HG03060 (cell line): ENCODE data around the gene PFN2.

ENCODE experiments used
- ATAC-seq: cut with Tn5 transposase; IDR thresholded peaks from one replicate; pipeline ENCODE4 v1.9.1; 2021; ENCODE audit warnings: low read depth, moderate number of reproducible peaks; ENCODE audit not compliant: unreplicated experiment

The PFN2 gene

DNA sequence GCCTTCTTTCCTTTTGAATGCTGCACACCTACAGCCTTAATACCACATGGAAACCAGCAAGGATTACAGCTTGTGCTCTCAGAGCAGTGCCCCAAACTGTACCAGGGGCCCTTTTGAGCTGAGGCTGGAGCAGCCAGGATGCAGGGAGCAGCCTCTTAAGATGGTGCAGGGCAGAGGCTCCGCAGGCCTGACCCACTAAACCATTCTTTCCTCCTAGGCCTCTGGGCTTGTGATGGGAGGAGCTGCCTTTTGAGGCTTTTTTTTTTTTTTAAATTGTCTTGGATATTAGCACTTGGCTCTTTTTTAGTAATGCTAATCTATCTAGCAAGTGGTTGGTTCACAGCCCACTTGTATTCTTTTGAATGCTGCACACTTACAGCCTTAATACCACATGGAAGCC is 37.7 kb downstream of the PFN2 start:
- ATAC-seq, result no peak

GRCh38 chr3:149920119-149920518 is 50.6 kb downstream of the PFN2 start:
- no peak for ATAC-seq

GRCh38 chr3:149919509-149919908 is 51.2 kb downstream of the PFN2 start:
- ATAC-seq, result no peak

DNA sequence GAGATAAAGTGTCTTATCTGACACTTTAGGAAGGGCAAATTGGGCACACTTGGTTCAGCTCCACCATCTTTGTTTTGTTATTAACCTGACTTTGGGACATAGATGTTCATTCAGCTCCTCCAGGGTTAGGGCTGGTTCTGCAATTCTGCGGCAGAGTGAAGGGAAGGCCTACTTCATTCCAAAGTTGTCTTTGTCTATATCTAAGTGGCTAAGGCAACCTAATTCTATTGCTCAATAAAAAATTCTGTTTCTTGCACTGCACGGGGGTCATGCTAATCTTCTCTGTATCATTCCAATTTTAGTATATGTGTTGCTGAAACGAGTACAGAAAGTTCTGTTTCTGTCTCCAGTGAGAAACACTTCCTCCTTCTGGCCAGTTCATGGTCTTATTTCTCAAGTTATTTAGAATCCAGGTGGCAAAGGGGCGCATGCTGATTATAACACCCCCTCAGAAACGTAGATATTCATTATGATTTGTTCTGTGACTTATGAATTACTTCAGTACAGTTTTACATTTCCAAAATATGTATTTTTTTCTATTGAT is 53.5 kb downstream of the PFN2 start:
- no peak for ATAC-seq
